RWPE2 (cell line): ENCODE results near the gene HAUS3.

Source experiments
- ATAC-seq: fragments of 200-7000 bp; cut with Tn5 transposase; 3 replicates; pipeline ENCODE4 v1.9.1; 2021; ENCODE audit warnings: low read depth
- DNase-seq: peaks from one replicate; pipeline ENCODE4 v3.0.0-alpha.2; 2020; ENCODE audit warnings: low spot score
- H3K27ac ChIP-seq: fragments of 450-650 bp; 2 replicates; pipeline ENCODE4 v1.5.1; 2017; ENCODE audit warnings: mild to moderate bottlenecking; ENCODE audit not compliant: poor library complexity, severe bottlenecking
- H3K27me3 ChIP-seq: fragments of 250-450 bp; sonication (Bioruptor Pico); 2 replicates; pipeline ENCODE4 v1.5.1; 2021; ENCODE audit warnings: mild to moderate bottlenecking, moderate library complexity; ENCODE audit not compliant: insufficient read depth, poor library complexity, severe bottlenecking
- H3K36me3 ChIP-seq: fragments of 250-450 bp; sonication (Bioruptor Pico); 2 replicates; pipeline ENCODE4 v1.5.1; 2020; ENCODE audit warnings: low read depth, mild to moderate bottlenecking, moderate library complexity
- H3K4me1 ChIP-seq: fragments of 250-450 bp; sonication (Bioruptor Pico); 2 replicates; pipeline ENCODE4 v1.5.1; 2021; ENCODE audit warnings: mild to moderate bottlenecking, moderate library complexity; ENCODE audit not compliant: insufficient read depth, poor library complexity, severe bottlenecking
- H3K4me3 ChIP-seq: fragments of 250-450 bp; sonication (Bioruptor Pico); 2 replicates; pipeline ENCODE4 v1.5.1; 2021; ENCODE audit warnings: mild to moderate bottlenecking, moderate library complexity; ENCODE audit not compliant: severe bottlenecking
- H3K9me3 ChIP-seq: fragments of 250-450 bp; sonication (Bioruptor Pico); 2 replicates; pipeline ENCODE4 v1.5.1; 2021; ENCODE audit warnings: mild to moderate bottlenecking, moderate library complexity; ENCODE audit not compliant: severe bottlenecking
- TF ChIP-seq, protein P1 (sequence below): fragments of 450-650 bp; IDR thresholded peaks from one replicate; pipeline ENCODE4 v1.5.1; 2017; ENCODE audit warnings: mild to moderate bottlenecking, moderate library complexity; ENCODE audit not compliant: poor library complexity, severe bottlenecking

Gene HAUS3

DNA sequence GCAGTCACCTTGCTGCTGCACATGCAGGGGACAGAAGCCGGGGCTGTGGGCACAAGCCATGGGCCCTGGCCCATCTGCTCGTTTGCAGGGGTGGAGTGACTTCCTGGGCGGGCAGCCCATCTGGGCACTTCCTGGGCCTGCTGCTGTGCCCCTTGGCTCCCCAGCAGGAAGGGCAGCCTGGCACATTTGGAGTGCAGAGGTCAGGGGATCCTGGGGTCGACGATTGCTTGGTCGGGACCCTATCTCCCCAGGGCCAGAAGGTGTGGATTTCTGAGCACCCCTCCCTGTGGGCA, 30.9 kb upstream of the HAUS3 start:
- H3K27me3 ChIP-seq: no peaks in the 10 kb centered on the region
- DNase-seq (no peak), ATAC-seq (no peak)
- H3K36me3 ChIP-seq: no peaks in the 10 kb centered on the region
- TF ChIP-seq, protein P1, sequence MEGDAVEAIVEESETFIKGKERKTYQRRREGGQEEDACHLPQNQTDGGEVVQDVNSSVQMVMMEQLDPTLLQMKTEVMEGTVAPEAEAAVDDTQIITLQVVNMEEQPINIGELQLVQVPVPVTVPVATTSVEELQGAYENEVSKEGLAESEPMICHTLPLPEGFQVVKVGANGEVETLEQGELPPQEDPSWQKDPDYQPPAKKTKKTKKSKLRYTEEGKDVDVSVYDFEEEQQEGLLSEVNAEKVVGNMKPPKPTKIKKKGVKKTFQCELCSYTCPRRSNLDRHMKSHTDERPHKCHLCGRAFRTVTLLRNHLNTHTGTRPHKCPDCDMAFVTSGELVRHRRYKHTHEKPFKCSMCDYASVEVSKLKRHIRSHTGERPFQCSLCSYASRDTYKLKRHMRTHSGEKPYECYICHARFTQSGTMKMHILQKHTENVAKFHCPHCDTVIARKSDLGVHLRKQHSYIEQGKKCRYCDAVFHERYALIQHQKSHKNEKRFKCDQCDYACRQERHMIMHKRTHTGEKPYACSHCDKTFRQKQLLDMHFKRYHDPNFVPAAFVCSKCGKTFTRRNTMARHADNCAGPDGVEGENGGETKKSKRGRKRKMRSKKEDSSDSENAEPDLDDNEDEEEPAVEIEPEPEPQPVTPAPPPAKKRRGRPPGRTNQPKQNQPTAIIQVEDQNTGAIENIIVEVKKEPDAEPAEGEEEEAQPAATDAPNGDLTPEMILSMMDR: no peak
- no peaks in the 10 kb centered on the region for H3K9me3 ChIP-seq
- H3K4me1 ChIP-seq: no peaks in the 10 kb centered on the region
- no peak overlapping the region for H3K4me3 ChIP-seq
- H3K27ac ChIP-seq: no peak overlapping the region

DNA sequence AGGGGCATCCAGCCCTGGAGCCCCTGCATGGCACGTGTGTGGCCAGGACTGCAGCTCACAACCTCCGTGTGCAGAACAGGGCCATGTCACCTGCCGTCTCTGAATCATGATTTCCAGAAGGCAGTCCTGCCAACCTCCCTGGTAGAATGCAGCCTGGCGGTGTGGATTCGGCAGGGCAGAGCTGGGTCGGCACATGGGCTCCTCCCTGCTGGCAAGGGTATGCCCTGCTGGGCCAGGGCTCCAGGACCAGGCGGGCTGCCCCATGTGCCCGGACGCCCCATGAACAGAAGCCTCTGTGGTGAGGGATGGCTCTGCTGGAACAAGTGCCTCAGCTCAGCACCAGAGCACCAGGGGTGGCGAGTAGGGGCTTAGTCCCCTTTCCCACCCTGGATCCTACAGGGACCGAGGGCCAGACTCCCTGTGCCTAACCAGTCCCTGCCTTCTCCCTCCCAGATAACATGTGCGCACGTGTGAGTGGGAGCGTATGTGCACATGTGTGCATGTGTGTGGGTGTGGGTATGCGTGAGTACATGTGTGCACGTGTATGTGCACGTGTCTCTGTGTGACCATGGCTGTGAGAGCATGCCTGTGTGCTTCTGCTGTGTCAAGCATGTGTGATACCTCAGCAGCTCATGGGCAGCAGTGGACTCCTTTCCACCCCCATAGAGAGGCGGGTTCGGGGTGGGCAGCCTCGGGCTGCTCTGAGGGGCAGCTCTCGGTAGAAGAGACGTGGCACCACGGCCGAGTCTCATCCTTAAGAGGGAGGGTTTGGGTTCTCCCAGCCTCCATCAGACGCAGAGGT, 30.3 kb upstream of the HAUS3 start:
- ATAC-seq: no peak
- Histone ChIP-seq H3K27ac (no peak overlapping the region), H3K4me3 (no peak overlapping the region), H3K9me3 (no peaks in the 10 kb centered on the region), H3K4me1 (no peaks in the 10 kb centered on the region), H3K36me3 (no peaks in the 10 kb centered on the region), H3K27me3 (no peaks in the 10 kb centered on the region)
- no peak for DNase-seq
- TF ChIP-seq, protein P1: no peak

DNA sequence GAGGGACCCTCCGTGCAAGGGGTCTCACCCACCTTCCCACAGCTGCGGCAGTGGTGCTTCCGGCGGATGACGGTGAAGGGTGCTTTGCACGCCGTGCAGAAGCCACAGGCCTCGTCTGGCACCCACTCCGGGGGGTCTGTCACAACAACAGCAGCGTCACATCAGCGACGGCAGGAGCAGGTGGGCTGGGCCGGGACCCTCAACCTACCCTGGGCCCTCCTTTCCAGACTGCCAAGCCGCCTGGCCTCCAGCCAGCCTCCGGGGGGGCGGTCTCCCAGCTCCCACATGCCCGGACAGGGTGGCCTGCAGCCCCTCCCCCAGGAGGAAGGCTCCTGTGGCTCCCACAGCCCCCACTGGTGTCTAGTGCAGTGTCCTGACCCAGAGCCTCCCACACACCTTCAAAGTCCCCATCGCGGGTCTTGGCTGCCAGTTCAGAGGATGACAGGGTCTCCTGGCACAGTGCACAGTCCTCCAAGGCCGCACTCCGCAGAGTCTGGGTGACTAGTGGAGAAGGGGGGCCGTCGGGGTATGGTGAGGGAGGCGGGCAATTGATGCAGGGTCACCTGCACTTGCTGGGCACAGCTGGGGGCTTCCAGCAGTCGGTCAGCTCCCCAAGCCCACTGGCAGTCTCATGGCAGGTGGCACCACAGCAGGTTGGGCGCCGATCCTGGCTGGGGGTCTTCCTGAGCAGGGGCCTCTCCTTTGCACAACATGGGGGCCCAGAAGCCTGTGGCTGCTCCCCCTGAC, 29.5 kb upstream of the HAUS3 start:
- H3K4me1 ChIP-seq: no peaks in the 10 kb centered on the region

DNA sequence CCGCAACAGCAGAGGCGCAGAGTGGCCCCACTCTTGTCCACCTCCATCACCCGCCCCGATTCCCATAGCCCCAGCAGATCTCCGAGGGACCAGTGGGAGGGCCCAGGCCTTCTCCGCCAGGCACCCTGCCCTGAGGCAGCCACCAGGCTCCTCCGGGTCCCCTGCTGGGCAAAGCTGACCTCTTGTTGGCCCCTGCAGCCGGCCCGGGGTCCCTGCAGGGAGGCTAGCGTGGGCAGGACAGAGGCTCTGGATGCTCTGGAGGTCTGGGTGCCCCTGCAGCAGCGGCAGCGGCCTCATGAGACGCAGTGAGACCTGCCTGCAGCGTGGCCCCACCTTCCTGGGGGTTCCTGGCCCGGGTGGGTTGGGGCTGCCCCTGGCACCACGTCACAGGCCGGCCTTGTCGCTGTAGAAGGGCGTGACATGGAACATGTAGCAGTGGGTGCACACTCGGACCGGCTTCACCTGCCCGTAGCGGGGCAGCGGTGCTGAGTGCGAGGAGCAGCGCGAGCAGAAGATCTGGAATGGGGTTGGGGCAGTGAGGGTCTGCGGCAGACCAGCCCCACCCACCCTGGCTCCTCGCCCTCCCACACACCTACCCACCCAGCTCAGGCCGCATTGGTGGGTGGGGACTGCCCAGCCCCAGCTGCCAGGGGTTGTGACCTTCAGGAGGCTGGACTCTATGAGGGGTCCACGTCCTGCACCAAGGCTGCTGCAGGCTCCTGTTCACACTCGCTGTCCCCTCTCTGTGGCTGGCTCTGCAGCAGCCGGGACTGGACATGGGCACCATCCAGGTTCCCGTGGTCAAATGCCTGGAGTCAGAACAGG, 28.6 kb upstream of the HAUS3 start:
- Histone ChIP-seq H3K9me3 (no peaks in the 10 kb centered on the region), H3K36me3 (no peaks in the 10 kb centered on the region), H3K27me3 (no peaks in the 10 kb centered on the region), H3K4me1 (no peaks in the 10 kb centered on the region), H3K4me3 (no peak overlapping the region), H3K27ac (no peak overlapping the region)
- DNase-seq: no peak
- ATAC-seq: no peak
- TF ChIP-seq, protein P1: no peak

More for the DNA sequence above, 29.5 kb upstream of the HAUS3 start:
- H3K27me3 ChIP-seq: no peaks in the 10 kb centered on the region
- DNase-seq (no peak), ATAC-seq (no peak)
- H3K27ac ChIP-seq: no peak overlapping the region
- no peaks in the 10 kb centered on the region for H3K9me3 ChIP-seq
- H3K4me3 ChIP-seq: no peak overlapping the region
- TF ChIP-seq, protein P1: no peak
- H3K36me3 ChIP-seq: no peaks in the 10 kb centered on the region
